SJCRH30 (cell line): ENCODE data around the gene HSPA4. TPM values are rescaled to one million over a fixed set of nuclear protein-coding genes. Genes with fewer than 3 reads are reported as not detected.
"Not testable (repeated sequence)": the region's sequence is repeated elsewhere in the genome, so short reads cannot be mapped to it uniquely, and the experiment has no call there.

Source experiments
- DNase-seq, 2 experiments: peaks; one replicate each; pipeline ENCODE4 v3.0.0-alpha.2; 2015 to 2020
- H3K27ac ChIP-seq: fragments of 250-450 bp; sonication (Bioruptor Pico); 2 replicates; pipeline ENCODE4 v1.5.1; 2020; ENCODE audit warnings: mild to moderate bottlenecking, moderate library complexity
- H3K27me3 ChIP-seq: fragments of 250-450 bp; sonication (Bioruptor Pico); 2 replicates; pipeline ENCODE4 v1.5.1; 2020; ENCODE audit warnings: mild to moderate bottlenecking, moderate library complexity
- H3K36me3 ChIP-seq: fragments of 250-450 bp; sonication (Bioruptor Pico); 2 replicates; pipeline ENCODE4 v1.5.1; 2020; ENCODE audit warnings: mild to moderate bottlenecking, moderate library complexity
- H3K4me1 ChIP-seq: fragments of 250-450 bp; sonication (Bioruptor Pico); 2 replicates; pipeline ENCODE4 v1.5.1; 2020; ENCODE audit warnings: mild to moderate bottlenecking, moderate library complexity
- H3K4me3 ChIP-seq: fragments of 250-450 bp; sonication (Bioruptor Pico); 2 replicates; pipeline ENCODE4 v1.5.1; 2020; ENCODE audit warnings: mild to moderate bottlenecking, moderate library complexity
- H3K9me3 ChIP-seq: fragments of 250-450 bp; sonication (Bioruptor Pico); replicated peaks from 2 replicates; pipeline ENCODE4 v1.5.1; 2020; ENCODE audit warnings: mild to moderate bottlenecking, moderate library complexity
- total RNA-seq: library from RNA; depleted of rRNA; stranded (reverse); fragments of >200 nt; shearing (Covaris generic); gene quantifications from 2 replicates; pipeline ENCODE4 v1.2.3, GENCODE V29; 2014; rRNA removed

Gene HSPA4
- 166 and 173 TPM in 2 replicates for total RNA-seq

DNA sequence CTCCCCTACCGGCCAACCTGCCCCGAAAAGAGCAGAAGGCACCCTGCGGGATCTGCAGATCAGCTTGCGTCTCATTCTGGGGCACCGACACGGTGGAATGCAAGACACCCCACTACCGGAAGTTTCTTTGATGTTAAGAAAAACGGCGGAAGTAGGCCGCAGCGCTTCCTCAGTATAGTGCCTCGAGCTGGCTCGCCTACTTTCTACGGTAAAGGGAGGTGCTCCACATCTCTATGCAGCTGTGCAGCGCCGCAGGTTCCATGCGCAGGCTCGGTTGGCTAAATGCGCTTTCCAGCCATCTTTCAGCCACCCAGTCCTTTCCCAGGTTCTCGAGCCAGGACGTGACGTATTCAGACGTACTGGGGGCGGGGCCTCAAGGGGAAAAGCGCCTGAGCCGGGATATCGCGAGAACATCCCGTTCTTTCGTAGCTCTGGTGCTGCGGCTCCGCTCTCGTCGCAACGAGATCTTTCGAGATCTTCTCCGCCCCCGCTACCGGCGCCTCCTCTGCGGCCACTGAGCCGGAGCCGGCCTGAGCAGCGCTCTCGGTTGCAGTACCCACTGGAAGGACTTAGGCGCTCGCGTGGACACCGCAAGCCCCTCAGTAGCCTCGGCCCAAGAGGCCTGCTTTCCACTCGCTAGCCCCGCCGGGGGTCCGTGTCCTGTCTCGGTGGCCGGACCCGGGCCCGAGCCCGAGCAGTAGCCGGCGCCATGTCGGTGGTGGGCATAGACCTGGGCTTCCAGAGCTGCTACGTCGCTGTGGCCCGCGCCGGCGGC, at the start of gene HSPA4:
TSS of gene HSPA4 (plus strand) at position 472 of the 775 bp plus-strand sequence. CDS start at position 710, 238 bp downstream.
- H3K27ac ChIP-seq: peak within 1 kb of the TSS; percentile 91
- H3K27me3 ChIP-seq: no peaks in the 10 kb centered on the region
- no peaks in the 10 kb centered on the region for H3K9me3 ChIP-seq
- peaks cover 6% of the 10 kb centered on the region; the same call in 1 of the 2 replicates for H3K4me1 ChIP-seq
- peaks cover 8% of the 10 kb centered on the region; the same call in 1 of the 2 replicates for H3K36me3 ChIP-seq
- DNase-seq: peak; percentile 98 to 99
- peak within 1 kb of the TSS; percentile 91 for H3K4me3 ChIP-seq

DNA sequence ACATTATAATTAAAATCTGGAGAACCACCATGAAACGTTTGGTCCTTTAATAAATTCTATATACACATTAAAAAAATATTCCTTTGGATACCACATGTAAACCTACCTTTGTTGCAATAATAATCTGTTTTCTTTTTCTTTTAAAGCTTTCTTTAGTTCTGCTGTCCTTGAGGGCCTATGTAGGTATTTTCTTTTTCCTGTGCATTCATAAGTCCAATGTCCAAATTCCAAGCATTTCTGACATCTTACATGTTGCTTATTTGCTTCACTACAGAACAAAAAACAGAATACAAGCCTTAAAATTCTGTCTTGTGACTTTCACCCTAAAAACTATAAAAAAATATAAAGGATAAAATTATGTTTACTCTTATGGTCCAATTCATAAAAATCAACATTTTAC, 45.2 kb upstream of the HSPA4 start:
- no peak for DNase-seq
- Histone ChIP-seq H3K4me1 (no peaks in the 10 kb centered on the region), H3K27me3 (no peaks in the 10 kb centered on the region), H3K36me3 (peaks cover 35% of the 10 kb centered on the region), H3K9me3 (no peaks in the 10 kb centered on the region), H3K4me3 (no peak overlapping the region), H3K27ac (no peak overlapping the region)

DNA sequence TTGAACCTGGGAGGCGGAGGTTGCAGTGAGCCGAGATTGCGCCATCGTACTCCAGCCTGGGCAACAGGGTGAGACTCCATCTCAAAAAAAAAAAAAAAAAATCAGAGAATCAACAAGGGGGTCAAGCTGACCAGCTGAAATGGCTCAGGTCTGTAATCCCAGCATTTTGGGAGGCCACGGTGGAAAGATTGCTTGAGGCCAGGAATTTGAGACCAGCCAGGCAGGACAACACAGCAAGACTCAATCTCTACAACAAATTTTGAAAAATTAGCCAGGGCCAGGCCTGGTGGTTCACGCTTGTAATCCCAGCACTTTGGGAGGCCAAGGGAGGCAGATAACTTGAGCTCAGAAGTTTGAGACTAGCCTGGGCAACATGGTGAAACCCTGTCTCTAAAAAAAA, 43.4 kb upstream of the HSPA4 start:
- peaks cover 30% of the 10 kb centered on the region for H3K36me3 ChIP-seq
- H3K4me3 ChIP-seq, H3K9me3 ChIP-seq: not testable (repeated sequence)

GRCh38 chr5:133015466-133015865, 36.3 kb upstream of the HSPA4 start:
- no peaks in the 10 kb centered on the region for H3K27me3 ChIP-seq
- no peak overlapping the region for H3K4me3 ChIP-seq

More for the DNA sequence above, 43.4 kb upstream of the HSPA4 start:
- not testable (repeated sequence) for H3K4me1 ChIP-seq, H3K27ac ChIP-seq, H3K27me3 ChIP-seq, DNase-seq

GRCh38 chr5:133017964-133018363, 33.8 kb upstream of the HSPA4 start:
- DNase-seq: no peak
- H3K36me3 ChIP-seq: peaks cover 11% of the 10 kb centered on the region

More at GRCh38 chr5:133015466-133015865, 36.3 kb upstream of the HSPA4 start:
- Histone ChIP-seq H3K36me3 (peaks cover 12% of the 10 kb centered on the region), H3K9me3 (no peaks in the 10 kb centered on the region), H3K27ac (no peak overlapping the region), H3K4me1 (no peaks in the 10 kb centered on the region)
- DNase-seq: no peak

GRCh38 chr5:133019471-133019870, 32.3 kb upstream of the HSPA4 start:
- DNase-seq, H3K9me3 ChIP-seq, H3K27ac ChIP-seq, H3K4me1 ChIP-seq, H3K4me3 ChIP-seq, H3K27me3 ChIP-seq: not testable (repeated sequence)
- H3K36me3 ChIP-seq: peaks cover 11% of the 10 kb centered on the region

More at GRCh38 chr5:133017964-133018363, 33.8 kb upstream of the HSPA4 start:
- Histone ChIP-seq H3K27me3 (no peaks in the 10 kb centered on the region), H3K9me3 (no peaks in the 10 kb centered on the region), H3K27ac (no peak overlapping the region), H3K4me1 (no peaks in the 10 kb centered on the region), H3K4me3 (no peak overlapping the region)

DNA sequence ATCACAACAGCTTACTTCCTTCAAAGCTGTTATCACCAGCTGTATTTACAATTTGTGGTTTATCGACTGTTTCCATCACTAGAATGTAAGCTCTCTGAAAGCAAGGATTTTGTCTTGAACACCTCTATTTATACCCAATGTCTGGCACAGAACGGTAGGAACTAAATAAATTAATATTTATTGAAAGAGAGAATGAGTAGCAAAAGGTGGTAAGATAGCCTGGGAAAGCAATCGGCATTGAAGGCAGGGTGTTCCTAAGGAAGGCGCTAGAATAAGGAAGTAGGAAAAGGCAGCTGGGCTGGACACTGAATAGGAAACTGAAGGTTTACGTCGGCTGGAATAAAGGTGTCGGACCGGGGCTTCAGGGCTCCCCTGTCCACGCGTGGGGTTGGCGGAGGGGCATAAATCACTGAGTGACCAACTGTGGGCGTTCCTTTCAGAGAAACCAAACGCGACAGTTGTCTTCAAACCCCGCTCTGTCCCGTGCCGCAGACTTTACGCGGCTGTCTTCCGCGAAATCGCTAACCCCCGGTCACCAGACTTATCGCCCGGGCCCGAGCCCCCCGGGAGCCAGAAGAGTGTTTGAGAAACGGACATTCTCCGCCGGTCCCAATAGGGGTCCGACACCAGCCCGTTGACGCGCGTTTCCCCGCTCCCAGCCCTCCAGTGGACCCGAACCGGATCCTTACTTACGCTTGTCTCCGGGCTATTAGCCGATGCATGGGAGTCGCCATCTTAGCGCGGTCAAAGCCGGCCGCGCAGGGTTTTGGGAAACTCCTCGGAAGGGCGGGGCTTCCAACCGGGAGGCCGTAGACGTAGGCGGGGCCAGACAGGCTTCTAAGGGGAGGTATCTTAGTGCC, 25.8 kb upstream of the HSPA4 start, which contains the start of gene ZCCHC10:
TSS of gene ZCCHC10 (minus strand) at position 746 of the 860 bp plus-strand sequence. CDS start at position 734, 12 bp downstream.
- Histone ChIP-seq H3K4me3 (peak within 1 kb of the TSS; percentile 90), H3K4me1 (no peaks in the 10 kb centered on the region), H3K27me3 (no peaks in the 10 kb centered on the region), H3K36me3 (peaks cover 2% of the 10 kb centered on the region; the same call in 1 of the 2 replicates), H3K27ac (peak within 1 kb of the TSS; percentile 90), H3K9me3 (no peaks in the 10 kb centered on the region)
- peak; percentile 97 to 98 for DNase-seq

DNA sequence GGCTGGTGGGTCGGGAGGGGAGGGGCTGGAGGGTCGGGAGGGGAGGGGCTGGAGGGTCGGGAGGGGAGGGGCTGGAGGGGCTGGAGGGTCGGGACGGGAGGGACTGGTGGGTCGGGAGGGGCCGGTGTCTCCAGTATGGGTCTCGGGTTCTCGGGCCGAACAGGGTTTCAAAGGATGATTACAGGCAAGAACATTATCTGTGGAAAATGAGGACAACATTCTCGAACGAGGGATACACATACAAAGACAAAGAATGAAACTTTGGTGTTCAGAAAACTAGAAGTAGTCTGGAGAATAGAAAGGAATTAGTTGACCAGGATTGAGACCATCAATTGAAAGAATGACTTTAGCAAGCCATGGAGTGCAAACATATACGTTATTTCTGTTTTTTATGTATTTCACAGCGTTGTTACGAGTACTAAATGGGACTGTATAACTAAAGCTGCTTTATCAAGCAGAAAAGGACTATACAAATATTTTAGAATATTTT, 25.1 kb upstream of the HSPA4 start:
- 0 out of 2 replicates have a peak, but pooled peaks cover 2% of the 10 kb centered on the region for H3K36me3 ChIP-seq
- no peaks in the 10 kb centered on the region for H3K9me3 ChIP-seq
- H3K27ac ChIP-seq: no peak overlapping the region; the same call in 1 of the 2 replicates
- no peaks in the 10 kb centered on the region for H3K27me3 ChIP-seq
- peak overlapping the region; percentile 90 for H3K4me3 ChIP-seq
- DNase-seq: no peak
- no peaks in the 10 kb centered on the region for H3K4me1 ChIP-seq

GRCh38 chr5:133029416-133029815, 22.4 kb upstream of the HSPA4 start:
- no peak for DNase-seq
- H3K4me1 ChIP-seq: peaks cover 10% of the 10 kb centered on the region; the same call in 1 of the 2 replicates

GRCh38 chr5:133030343-133031005, 21.3 kb upstream of the HSPA4 start:
- Histone ChIP-seq H3K36me3 (no peaks in the 10 kb centered on the region), H3K9me3 (no peaks in the 10 kb centered on the region), H3K27me3 (no peaks in the 10 kb centered on the region), H3K4me3 (no peak overlapping the region), H3K27ac (no peak overlapping the region), H3K4me1 (peaks cover 10% of the 10 kb centered on the region; the same call in 1 of the 2 replicates)
- no peak for DNase-seq

More at GRCh38 chr5:133029416-133029815, 22.4 kb upstream of the HSPA4 start:
- Histone ChIP-seq H3K4me3 (no peak overlapping the region), H3K27ac (no peak overlapping the region), H3K27me3 (no peaks in the 10 kb centered on the region), H3K9me3 (no peaks in the 10 kb centered on the region), H3K36me3 (no peaks in the 10 kb centered on the region)

DNA sequence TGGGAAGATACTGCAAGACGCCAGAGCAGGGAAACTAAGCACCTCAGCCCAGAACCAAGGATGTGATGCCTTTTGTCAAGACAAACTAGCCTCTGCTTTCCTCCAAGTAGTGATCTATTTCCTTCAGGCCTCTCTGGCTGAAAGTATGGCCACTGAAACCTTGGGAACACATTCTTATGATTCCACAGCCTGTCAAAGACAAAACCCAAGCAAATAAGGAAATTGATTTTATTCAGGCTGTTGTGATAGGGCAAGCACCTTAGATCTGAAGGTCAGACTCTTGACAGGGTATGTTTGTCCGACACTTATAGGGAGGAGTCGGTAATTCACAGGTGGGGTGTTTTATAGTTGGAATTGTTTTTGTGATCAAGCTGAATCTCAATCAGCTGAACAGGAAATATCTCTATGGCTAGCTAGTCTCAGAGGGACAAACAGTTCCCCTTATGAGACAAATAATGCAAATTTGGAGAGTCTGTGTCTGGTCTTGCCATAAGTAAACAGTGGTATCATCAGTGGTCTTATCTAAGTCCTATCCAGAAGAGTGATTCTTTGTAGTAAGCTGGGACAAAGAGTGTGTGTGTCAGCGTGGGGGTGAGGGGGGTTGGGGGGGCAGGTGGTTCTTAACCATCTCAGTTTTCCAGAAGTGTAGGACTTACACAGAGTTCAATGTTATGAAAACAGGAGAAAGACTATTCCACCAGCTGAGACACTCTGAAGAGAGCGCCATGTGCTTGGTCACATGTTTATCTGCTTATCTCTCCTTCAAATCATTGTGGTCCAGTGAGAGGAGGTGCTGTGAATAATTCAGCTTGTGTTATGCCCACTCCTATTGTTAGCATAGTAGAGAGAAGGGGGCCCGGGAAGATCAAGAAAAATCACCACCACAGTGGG, 18.7 kb upstream of the HSPA4 start:
- Histone ChIP-seq H3K27ac (no peak overlapping the region), H3K27me3 (no peaks in the 10 kb centered on the region), H3K36me3 (no peaks in the 10 kb centered on the region), H3K4me1 (peaks cover 10% of the 10 kb centered on the region; the same call in 1 of the 2 replicates), H3K4me3 (no peak overlapping the region), H3K9me3 (no peaks in the 10 kb centered on the region)
- peak; percentile 39 to 72 for DNase-seq

GRCh38 chr5:133034064-133034463, 17.7 kb upstream of the HSPA4 start:
- Histone ChIP-seq H3K27ac (no peak overlapping the region), H3K4me3 (no peak overlapping the region), H3K9me3 (no peaks in the 10 kb centered on the region), H3K36me3 (no peaks in the 10 kb centered on the region), H3K4me1 (peaks cover 10% of the 10 kb centered on the region; the same call in 1 of the 2 replicates), H3K27me3 (no peaks in the 10 kb centered on the region)
- DNase-seq: no peak

DNA sequence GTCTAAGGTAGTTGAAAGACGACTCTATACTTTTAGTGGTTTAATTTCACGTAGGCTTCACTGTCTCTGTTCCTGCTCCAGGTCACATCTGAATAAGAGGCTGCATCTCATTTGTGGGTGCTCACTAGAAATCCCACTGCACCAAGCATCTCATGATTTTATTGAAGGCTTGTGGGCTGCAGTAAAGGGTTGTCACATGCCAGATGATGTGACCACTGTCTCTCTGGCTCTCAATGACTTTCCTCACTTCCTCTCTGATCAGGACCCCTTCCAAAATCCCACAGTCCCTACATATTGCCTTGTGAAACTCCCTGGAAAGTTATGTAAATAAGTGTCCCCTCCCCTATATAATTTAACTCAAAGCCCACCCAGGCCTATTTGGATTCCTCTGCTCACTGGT, 16.6 kb upstream of the HSPA4 start:
- no peaks in the 10 kb centered on the region for H3K27me3 ChIP-seq
- no peak overlapping the region for H3K27ac ChIP-seq
- H3K9me3 ChIP-seq: no peaks in the 10 kb centered on the region
- no peaks in the 10 kb centered on the region for H3K36me3 ChIP-seq
- H3K4me1 ChIP-seq: peaks cover 10% of the 10 kb centered on the region; the same call in 1 of the 2 replicates
- DNase-seq: no peak
- H3K4me3 ChIP-seq: no peak overlapping the region
